AG04449 (cell line): ENCODE data around the gene CACNA2D3.

Experiments
- CTCF ChIA-PET: fragments of 350-600 bp; formaldehyde crosslinking; extraction: SDS; loops from one replicate; lab custom pipeline; 2021; ENCODE audit warnings: antibody characterized with exemption; lab: Yijun Ruan, JAX
- POLR2A ChIA-PET: fragments of 400-600, 350-600 bp; formaldehyde crosslinking; extraction: SDS; loops from one replicate; lab custom pipeline; 2020; ENCODE audit warnings: antibody characterized with exemption, inconsistent platforms; lab: Yijun Ruan, JAX
- DNase-seq: peaks from one replicate; pipeline ENCODE4 v3.0.0-alpha.2; 2010; ENCODE audit warnings: low read depth, low spot score
- H3K4me3 ChIP-seq: 2 replicates; pipeline ENCODE4 v1.5.1; 2011; ENCODE audit warnings: low read depth, mild to moderate bottlenecking, control low read depth, low read length
- TF ChIP-seq, protein P1 (sequence below): IDR thresholded peaks from one replicate; pipeline ENCODE4 v1.5.1; 2011; ENCODE audit warnings: mild to moderate bottlenecking, moderate library complexity, low read length, control low read depth, inconsistent platforms; ENCODE audit not compliant: insufficient read depth; ENCODE audit errors: missing control alignments

CACNA2D3 gene

DNA sequence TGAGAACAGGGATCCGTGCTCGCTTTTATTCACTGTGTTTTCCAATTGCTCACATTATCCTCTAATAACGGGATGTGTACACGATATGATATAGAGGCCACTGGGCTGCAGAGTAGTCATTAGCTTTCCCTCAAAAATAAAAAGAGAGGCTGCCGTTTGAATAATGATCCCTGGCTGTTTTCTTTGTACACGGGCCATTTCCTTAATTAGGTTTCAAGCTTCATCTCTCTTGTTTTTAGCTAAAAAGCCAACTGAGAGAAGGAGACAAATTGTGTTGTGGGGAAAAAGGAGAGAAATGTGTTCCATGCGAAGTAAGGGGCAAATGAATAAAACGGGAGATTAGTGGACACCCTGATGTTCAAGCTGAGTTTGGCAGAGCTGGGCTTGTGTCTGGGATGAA, 174.2 kb downstream of the CACNA2D3 start:
- TF ChIP-seq, protein P1, sequence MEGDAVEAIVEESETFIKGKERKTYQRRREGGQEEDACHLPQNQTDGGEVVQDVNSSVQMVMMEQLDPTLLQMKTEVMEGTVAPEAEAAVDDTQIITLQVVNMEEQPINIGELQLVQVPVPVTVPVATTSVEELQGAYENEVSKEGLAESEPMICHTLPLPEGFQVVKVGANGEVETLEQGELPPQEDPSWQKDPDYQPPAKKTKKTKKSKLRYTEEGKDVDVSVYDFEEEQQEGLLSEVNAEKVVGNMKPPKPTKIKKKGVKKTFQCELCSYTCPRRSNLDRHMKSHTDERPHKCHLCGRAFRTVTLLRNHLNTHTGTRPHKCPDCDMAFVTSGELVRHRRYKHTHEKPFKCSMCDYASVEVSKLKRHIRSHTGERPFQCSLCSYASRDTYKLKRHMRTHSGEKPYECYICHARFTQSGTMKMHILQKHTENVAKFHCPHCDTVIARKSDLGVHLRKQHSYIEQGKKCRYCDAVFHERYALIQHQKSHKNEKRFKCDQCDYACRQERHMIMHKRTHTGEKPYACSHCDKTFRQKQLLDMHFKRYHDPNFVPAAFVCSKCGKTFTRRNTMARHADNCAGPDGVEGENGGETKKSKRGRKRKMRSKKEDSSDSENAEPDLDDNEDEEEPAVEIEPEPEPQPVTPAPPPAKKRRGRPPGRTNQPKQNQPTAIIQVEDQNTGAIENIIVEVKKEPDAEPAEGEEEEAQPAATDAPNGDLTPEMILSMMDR: no peak
- no peak for DNase-seq
- H3K4me3 ChIP-seq: no peak overlapping the region
- CTCF ChIA-PET: no interaction called here
- POLR2A ChIA-PET: no interaction called here

DNA sequence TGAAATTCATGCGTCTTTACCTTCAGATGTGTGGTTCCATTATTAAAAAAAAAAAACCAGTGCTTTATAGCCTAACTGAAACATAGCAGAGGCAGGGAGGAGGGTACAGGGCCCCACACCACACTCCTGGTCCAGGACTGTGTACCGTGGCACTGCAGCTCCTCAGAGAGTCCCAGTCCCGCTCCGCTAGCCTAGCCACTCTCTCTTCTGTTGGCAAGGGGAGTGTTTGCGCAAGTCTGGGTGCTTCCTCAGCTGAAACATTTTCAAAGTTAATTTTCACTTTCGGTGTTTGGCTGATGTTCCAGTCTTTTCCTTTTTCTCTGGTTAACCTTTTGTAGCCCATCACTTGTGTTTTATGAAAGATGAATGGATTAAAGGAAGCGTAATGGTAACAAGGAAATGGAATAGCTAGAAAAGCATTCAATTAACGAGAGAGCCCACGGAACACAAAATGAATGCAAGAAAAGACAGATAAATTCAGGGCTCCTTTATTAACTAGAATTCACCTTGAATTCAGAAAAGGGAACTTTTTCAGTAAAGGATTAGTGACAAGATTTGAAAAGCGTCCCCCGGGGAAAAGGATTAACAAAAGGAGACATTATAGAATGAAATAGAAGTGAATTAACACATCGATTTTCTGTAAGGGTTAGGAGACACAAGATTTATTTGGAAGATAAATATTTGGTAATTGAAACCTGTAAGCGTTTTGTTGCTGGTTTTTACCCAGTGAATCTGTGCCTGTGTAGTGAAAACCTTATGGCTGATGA, 177.0 kb downstream of the CACNA2D3 start:
- H3K4me3 ChIP-seq: no peak overlapping the region
- ChIA-PET POLR2A (no interaction called here), CTCF (no interaction called here)
- no peak for DNase-seq
- TF ChIP-seq, protein P1: no peak

DNA sequence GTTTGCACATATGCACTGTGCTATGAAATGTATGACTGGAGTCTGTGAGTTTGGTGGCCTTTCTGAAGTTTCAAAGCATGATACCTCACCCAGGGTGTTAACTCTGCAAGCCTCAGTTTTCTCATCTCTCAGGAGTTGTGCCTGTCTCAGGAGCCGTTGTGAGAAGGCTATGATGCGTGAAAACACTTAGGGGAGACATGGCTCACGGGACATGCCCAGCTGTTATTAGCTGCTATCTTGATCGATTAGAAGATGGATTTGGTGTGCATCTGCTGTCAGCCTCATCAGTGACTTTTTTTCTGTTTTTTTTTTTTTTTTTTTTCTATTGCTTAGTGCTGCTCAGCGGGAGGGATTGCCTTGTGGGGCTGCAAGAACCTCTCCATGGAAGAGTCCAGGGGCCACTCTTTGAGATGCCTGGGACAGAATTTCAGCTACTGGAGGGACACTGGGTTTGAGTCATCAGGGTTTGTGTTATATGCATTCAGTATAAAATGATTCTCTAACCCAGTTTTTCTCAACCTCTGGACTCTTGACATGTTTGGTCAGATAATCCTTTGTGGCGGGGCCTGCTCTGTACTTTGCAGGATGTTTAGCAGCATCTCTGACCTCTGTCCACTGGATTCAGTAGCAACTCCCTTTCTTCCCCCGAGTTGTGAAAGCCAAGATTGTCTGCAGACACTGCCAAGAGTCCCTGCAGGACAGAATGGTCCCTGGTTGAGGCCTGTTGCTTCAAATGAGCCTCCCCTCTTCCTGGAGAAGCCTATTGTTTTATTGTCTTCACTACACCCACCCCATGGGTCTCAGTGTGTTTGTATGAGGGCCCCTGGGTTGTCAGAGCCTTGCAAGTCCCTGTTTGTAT, 181.4 kb downstream of the CACNA2D3 start:
- DNase-seq: no peak
- H3K4me3 ChIP-seq: no peak overlapping the region
- TF ChIP-seq, protein P1: no peak
- CTCF ChIA-PET: no interaction called here
- POLR2A ChIA-PET: no interaction called here

DNA sequence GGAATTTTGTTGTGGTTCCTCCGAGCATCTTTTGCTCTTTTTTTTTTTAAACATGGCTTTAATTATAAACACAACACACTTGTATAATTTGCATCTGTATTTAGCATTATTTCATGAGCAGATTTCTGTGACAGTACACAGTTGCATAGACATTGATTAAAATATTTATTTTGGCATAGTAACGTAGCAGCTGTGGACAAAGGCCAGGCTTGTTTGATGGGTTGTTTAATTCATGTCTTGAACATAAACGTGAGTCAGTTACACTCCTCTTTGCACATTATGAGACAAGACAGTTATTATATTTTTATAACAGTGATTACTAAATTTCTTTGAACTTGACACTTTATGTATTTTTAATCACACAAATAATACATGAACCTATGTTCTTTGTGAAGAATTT, 182.5 kb downstream of the CACNA2D3 start:
- TF ChIP-seq, protein P1: no peak
- DNase-seq: no peak
- ChIA-PET CTCF (no interaction called here), POLR2A (no interaction called here)
- H3K4me3 ChIP-seq: no peak overlapping the region

DNA sequence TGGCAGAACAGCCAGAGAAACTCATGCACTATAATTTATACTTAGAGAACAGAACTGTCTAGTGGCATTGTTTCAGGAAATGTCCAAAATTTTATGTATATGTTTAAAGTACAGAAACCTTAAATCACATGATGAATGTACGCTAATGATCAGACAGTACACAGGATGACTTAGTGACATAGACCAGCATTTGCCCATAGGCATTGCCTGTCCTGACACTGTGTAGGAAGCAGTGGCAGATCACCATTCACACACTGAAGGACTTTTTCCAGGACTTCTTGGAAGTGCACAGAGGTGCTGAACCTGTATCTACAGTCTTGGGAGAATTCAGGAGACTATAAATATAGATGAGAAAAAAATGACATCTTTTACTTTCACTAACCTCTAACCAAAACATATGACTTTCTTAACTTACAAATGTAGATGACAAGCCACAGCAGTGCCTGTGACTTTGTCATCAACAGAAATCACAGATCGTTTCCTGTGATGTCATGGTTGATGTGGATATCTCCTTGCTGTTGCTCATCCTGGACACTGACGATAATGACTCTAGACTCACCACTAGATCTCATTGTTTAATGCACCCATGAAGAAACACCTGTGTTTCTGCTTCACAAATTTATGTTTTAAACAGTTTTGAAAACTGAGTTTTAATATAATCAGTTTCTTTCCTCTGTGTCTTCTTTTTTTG, 183.2 kb downstream of the CACNA2D3 start:
- DNase-seq: no peak
- POLR2A ChIA-PET: no interaction called here
- CTCF ChIA-PET: no interaction called here
- H3K4me3 ChIP-seq: no peak overlapping the region
- TF ChIP-seq, protein P1: no peak

DNA sequence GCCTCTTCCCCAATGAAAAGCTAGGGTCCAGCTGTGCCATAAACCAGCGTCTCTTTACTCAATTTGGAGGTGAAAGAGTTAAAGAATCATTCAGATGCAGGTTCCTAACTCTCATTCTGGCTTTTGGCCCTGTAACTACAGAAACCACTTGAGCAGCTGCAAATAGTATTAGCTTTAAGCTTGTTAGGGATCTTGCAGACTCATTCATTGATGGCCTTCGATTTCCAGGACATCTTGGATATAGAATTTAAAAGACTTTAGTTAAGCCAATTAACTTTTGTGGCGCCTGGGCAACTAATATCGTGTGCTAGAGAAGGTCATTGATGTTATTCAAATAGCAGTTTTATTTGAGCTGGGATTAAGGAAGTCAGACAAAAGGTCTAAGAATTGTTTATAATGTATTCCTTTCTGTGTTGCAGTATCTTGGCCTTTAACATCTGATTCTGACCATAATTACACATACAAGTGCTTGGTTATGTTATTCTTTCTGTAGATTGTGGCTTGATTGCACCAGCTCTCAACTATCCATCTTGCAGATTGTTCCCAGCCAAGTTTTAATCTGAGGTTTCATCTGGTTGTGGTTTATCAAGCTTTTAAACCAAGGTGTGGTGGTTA, 185.3 kb downstream of the CACNA2D3 start:
- TF ChIP-seq, protein P1: no peak
- H3K4me3 ChIP-seq: no peak overlapping the region
- DNase-seq: no peak
- CTCF ChIA-PET: no interaction called here
- POLR2A ChIA-PET: no interaction called here
